Epithelial cell of prostate (primary cell): ENCODE data around the gene CDC42BPB.

Experiments used
- DNase-seq: peaks from one replicate; pipeline ENCODE4 v3.0.0-alpha.2; 2011; ENCODE audit warnings: low read depth, low spot score
- H3K27ac ChIP-seq: fragments of 450-650 bp; 2 replicates; pipeline ENCODE4 v1.5.1; 2017; ENCODE audit warnings: mild to moderate bottlenecking

CDC42BPB gene

GRCh38 chr14:102892651-102893050 is 164.7 kb downstream of the CDC42BPB start:
- DNase-seq: no peak

DNA sequence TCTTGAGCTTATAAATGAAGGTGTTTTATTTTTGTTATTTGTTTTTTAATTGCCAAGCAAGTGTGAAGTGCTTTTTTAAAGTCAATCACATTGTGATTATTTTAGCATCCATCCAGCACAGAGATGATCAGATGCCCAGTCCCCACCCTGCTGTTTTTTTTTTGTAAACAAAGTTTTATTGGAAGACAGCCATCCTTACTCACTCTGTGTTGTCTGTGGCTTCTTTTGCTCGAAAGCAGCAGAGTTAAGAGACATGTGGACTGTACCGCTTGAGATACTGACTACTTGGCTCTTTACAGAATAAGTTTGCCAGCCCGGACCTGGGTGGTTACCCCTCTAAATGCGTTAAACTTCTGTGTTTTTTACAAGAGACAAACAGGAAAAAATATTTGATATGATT is 165.8 kb downstream of the CDC42BPB start:
- no peak for DNase-seq

More at GRCh38 chr14:102892651-102893050, 164.7 kb downstream of the CDC42BPB start:
- H3K27ac ChIP-seq: no peak overlapping the region

GRCh38 chr14:102891111-102891510 is 166.2 kb downstream of the CDC42BPB start:
- DNase-seq: no peak
- H3K27ac ChIP-seq: no peak overlapping the region

More for the DNA sequence above, 165.8 kb downstream of the CDC42BPB start:
- no peak overlapping the region for H3K27ac ChIP-seq

GRCh38 chr14:102889615-102890014 is 167.7 kb downstream of the CDC42BPB start:
- DNase-seq: no peak
- H3K27ac ChIP-seq: no peak overlapping the region

- no peak overlapping the region for H3K27ac ChIP-seq
- no peak for DNase-seq
Measured at GRCh38 chr14:102888748-102889147, 168.6 kb downstream of the CDC42BPB start.

- no peak overlapping the region for H3K27ac ChIP-seq
- no peak for DNase-seq
Measured at GRCh38 chr14:102885737-102886447, 171.5 kb downstream of the CDC42BPB start.

GRCh38 chr14:102883554-102883953 is 173.8 kb downstream of the CDC42BPB start:
- no peak overlapping the region for H3K27ac ChIP-seq
- no peak for DNase-seq

- no peak for DNase-seq
- H3K27ac ChIP-seq: no peak overlapping the region
Measured at GRCh38 chr14:102883089-102883541, 174.2 kb downstream of the CDC42BPB start.
